Measurements from ENCODE around the gene UBE2H.

Gene UBE2H

DNA sequence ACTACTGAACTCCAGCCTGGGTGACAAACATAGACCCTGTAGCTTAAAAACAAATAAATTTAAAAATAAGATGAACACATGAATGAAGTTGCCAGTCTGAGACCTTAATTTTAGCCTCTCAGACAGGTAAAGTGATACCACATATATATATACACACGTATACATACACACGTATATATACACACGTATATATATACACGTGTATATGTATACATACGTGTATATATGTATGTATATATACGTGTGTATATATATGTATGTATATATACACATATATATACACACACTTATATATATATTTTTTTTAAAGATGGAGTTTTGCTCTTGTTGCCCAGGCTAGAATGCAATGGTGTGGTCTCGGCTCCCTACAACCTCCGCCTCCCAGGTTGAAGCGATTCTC, 62.7 kb downstream of the UBE2H start:
- no peaks in the 10 kb centered on the region for H3K9me3 ChIP-seq (ENCODE audit: severe bottlenecking)
- TF ChIP-seq, protein P1, sequence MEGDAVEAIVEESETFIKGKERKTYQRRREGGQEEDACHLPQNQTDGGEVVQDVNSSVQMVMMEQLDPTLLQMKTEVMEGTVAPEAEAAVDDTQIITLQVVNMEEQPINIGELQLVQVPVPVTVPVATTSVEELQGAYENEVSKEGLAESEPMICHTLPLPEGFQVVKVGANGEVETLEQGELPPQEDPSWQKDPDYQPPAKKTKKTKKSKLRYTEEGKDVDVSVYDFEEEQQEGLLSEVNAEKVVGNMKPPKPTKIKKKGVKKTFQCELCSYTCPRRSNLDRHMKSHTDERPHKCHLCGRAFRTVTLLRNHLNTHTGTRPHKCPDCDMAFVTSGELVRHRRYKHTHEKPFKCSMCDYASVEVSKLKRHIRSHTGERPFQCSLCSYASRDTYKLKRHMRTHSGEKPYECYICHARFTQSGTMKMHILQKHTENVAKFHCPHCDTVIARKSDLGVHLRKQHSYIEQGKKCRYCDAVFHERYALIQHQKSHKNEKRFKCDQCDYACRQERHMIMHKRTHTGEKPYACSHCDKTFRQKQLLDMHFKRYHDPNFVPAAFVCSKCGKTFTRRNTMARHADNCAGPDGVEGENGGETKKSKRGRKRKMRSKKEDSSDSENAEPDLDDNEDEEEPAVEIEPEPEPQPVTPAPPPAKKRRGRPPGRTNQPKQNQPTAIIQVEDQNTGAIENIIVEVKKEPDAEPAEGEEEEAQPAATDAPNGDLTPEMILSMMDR (IDR thresholded peaks at IDR 0.05; ENCODE audit: low read depth, low read length): no peak
- no peak overlapping the region for H3K27ac ChIP-seq
- H3K27me3 ChIP-seq (ENCODE audit: insufficient read depth, low read depth, severe bottlenecking): no peaks in the 10 kb centered on the region
- no peak overlapping the region for H3K4me3 ChIP-seq (ENCODE audit: low read depth, low read length)
- H3K36me3 ChIP-seq: no peaks in the 10 kb centered on the region; the same call in 1 of the 2 replicates
- DNase-seq: no peak

DNA sequence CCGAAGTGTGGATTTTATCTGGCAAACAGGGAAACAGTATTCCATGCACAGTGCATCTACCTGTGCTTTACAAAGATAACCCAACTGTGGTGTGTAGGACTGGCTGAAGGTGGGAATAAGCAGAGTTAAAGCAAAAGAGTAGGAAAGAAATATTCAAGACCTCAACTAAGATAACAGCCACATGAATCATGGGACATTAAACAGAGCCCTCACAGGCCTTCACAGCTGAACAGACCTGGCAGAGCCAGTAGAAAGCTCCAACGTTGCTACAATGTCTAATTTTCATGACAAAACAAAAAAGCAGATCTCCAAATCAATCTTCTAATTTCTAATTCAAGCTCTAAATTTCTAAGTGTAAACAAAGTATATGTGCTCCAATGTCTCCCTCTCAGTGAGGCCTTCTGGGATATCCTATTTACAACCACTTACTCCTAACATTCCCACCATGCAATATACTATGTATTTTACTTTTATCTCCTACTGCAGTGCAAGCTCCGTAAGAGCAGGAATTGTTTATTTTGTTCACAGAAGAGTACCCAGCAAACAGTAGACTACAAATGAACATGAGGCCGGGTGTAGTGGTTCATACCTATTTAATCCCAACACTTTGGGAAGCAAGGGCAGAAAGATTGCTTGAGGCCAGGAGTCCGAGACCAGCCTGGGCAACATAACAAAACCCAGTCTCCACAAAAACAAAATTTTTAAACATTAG, 63.5 kb downstream of the UBE2H start:
- Histone ChIP-seq H3K9me3 (ENCODE audit: severe bottlenecking) (no peaks in the 10 kb centered on the region), H3K36me3 (no peaks in the 10 kb centered on the region; the same call in 1 of the 2 replicates), H3K4me3 (ENCODE audit: low read depth, low read length) (no peak overlapping the region), H3K27ac (no peak overlapping the region), H3K27me3 (ENCODE audit: insufficient read depth, low read depth, severe bottlenecking) (no peaks in the 10 kb centered on the region)
- TF ChIP-seq, protein P1 (IDR thresholded peaks at IDR 0.05; ENCODE audit: low read depth, low read length): no peak
- no peak for DNase-seq

DNA sequence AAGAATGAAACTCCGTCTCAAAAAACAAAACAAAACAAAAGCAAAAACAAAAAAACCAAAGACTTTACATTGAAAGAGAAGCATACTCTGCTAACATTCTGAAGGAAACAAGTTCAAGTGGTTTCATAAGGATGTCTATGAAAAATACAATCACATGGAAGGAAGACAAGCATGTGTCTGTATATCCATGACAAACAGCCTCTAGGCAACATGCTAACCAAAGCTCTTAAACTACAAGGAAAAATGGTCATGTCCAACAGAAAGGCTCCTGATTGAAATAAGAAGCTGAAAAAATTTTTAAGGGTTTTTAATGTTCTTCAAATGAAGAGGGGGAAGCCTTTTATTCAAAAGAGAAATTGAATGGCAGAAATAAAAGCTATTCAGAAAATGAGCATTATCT, 64.9 kb downstream of the UBE2H start:
- DNase-seq: no peak
- H3K36me3 ChIP-seq: no peaks in the 10 kb centered on the region; the same call in 1 of the 2 replicates
- H3K27ac ChIP-seq: no peak overlapping the region
- no peak overlapping the region for H3K4me3 ChIP-seq (ENCODE audit: low read depth, low read length)
- TF ChIP-seq, protein P1 (IDR thresholded peaks at IDR 0.05; ENCODE audit: low read depth, low read length): no peak
- H3K27me3 ChIP-seq (ENCODE audit: insufficient read depth, low read depth, severe bottlenecking): no peaks in the 10 kb centered on the region
- H3K9me3 ChIP-seq (ENCODE audit: severe bottlenecking): no peaks in the 10 kb centered on the region

DNA sequence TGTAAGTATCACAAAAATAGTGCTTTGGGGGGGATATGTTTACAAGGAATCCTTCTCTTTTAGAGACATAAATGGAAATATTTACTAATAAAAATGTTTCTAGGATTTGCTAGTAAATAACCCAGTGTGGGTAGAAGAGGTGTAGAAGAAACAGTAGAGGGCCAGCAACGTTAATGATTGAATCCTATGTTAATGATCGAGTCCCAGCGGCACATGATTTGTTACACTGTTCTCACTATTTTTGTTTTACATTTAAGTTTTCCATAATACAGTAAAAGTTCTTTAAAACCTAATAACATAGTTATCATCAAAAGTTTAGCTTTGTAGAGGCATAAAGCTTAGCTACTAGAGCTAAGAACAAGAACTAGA, 66.0 kb downstream of the UBE2H start:
- TF ChIP-seq, protein P1 (IDR thresholded peaks at IDR 0.05; ENCODE audit: low read depth, low read length): no peak
- H3K36me3 ChIP-seq: no peaks in the 10 kb centered on the region; the same call in 1 of the 2 replicates

DNA sequence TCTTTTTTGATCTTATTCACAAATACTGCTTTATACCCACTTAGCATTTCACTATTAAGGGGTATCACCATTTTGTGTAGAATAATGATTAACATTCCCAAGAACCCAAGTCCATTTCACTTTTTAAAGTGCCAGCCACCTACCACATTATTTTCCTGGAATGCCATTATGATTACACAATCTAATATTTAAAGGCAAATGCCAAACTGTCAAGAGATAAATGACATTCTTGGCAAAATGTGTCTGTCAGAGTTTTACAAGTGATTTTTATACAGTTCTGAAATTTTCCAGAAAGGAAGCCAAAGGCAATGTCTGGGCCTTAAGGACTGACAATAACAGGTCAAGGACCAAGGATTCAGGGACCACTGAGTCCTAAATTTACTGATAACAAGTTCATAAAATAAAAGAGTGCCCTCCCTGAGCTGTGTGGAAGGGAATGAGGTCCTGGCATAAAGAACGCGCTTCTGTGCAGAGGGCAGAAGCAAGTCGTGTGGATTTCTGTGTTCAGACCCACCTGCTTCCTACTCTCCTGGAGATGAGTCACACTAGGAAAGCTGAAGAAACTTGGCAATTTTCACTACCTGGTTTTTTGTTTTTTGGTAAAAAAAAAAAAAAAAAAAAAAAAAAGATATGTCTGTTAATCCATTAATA, 66.5 kb downstream of the UBE2H start:
- Histone ChIP-seq H3K9me3 (ENCODE audit: severe bottlenecking) (no peaks in the 10 kb centered on the region), H3K27me3 (ENCODE audit: insufficient read depth, low read depth, severe bottlenecking) (no peaks in the 10 kb centered on the region), H3K4me3 (ENCODE audit: low read depth, low read length) (no peak overlapping the region), H3K36me3 (no peaks in the 10 kb centered on the region; the same call in 1 of the 2 replicates), H3K27ac (no peak overlapping the region)
- TF ChIP-seq, protein P1 (IDR thresholded peaks at IDR 0.05; ENCODE audit: low read depth, low read length): no peak
- no peak for DNase-seq

More for the DNA sequence above, 66.0 kb downstream of the UBE2H start:
- DNase-seq: no peak
- Histone ChIP-seq H3K27me3 (ENCODE audit: insufficient read depth, low read depth, severe bottlenecking) (no peaks in the 10 kb centered on the region), H3K27ac (no peak overlapping the region), H3K9me3 (ENCODE audit: severe bottlenecking) (no peaks in the 10 kb centered on the region), H3K4me3 (ENCODE audit: low read depth, low read length) (no peak overlapping the region)

Data from WERI-Rb-1 (cell line).